Activated naive CD8-positive, alpha-beta T cell treated with anti-CD3 and anti-CD28 coated beads, Interleukin-2, amount 50 U/mL, for 24 hours (primary cell): Measurements from ENCODE around the gene F11.
"Not testable (repeated sequence)": the region's sequence is repeated elsewhere in the genome, so short reads cannot be mapped to it uniquely, and the experiment has no call there.

Experiments
- ATAC-seq: fragments of 150-1000 bp; cut with Tn5 transposase; one replicate; pipeline ENCODE4 v1.10.0; 2021
- DNase-seq: peaks from one replicate; pipeline ENCODE4 v3.0.0; 2021
- H3K27ac Mint-ChIP-seq: one replicate; pipeline ENCODE4 v1.8.0; 2021; ENCODE audit warnings: mild to moderate bottlenecking, mixed read lengths
- H3K27me3 Mint-ChIP-seq: one replicate; pipeline ENCODE4 v1.8.0; 2021; ENCODE audit warnings: mixed read lengths
- H3K36me3 Mint-ChIP-seq: one replicate; pipeline ENCODE4 v1.8.0; 2021; ENCODE audit warnings: low read depth, mixed read lengths
- H3K4me1 Mint-ChIP-seq: one replicate; pipeline ENCODE4 v1.8.0; 2021; ENCODE audit warnings: mixed read lengths
- H3K4me3 Mint-ChIP-seq: one replicate; pipeline ENCODE4 v1.8.0; 2021; ENCODE audit warnings: mild to moderate bottlenecking, moderate library complexity, mixed read lengths
- H3K9me3 Mint-ChIP-seq: one replicate; pipeline ENCODE4 v1.8.0; 2021; ENCODE audit warnings: mixed read lengths

F11 gene

GRCh38 chr4:186266729-186267456 is 904 bp downstream of the F11 start:
- no peak overlapping the region for H3K4me3 Mint-ChIP-seq
- peaks cover 26% of the 10 kb centered on the region for H3K27me3 Mint-ChIP-seq
- H3K4me1 Mint-ChIP-seq = no peaks in the 10 kb centered on the region
- no peak overlapping the region for H3K27ac Mint-ChIP-seq
- no peak for DNase-seq
- no peak for ATAC-seq
- H3K9me3 Mint-ChIP-seq = no peaks in the 10 kb centered on the region
- H3K36me3 Mint-ChIP-seq = no peaks in the 10 kb centered on the region

- Mint-ChIP-seq H3K4me1 (no peaks in the 10 kb centered on the region), H3K9me3 (no peaks in the 10 kb centered on the region)
These were observed 5.2 kb downstream of the F11 start for GRCh38 chr4:186271081-186271678.

GRCh38 chr4:186272699-186273391 is 6.9 kb downstream of the F11 start:
- Mint-ChIP-seq H3K27me3 (peaks cover 14% of the 10 kb centered on the region), H3K36me3 (no peaks in the 10 kb centered on the region), H3K4me3 (no peak overlapping the region), H3K9me3 (no peaks in the 10 kb centered on the region), H3K27ac (no peak overlapping the region), H3K4me1 (no peaks in the 10 kb centered on the region)
- no peak for ATAC-seq
- DNase-seq = no peak

More at GRCh38 chr4:186271081-186271678, 5.2 kb downstream of the F11 start:
- Mint-ChIP-seq H3K36me3 (no peaks in the 10 kb centered on the region), H3K4me3 (no peak overlapping the region), H3K27me3 (peaks cover 27% of the 10 kb centered on the region), H3K27ac (no peak overlapping the region)
- DNase-seq (no peak), ATAC-seq (no peak)

- not testable (repeated sequence) for H3K9me3 Mint-ChIP-seq, H3K36me3 Mint-ChIP-seq, H3K4me3 Mint-ChIP-seq, H3K4me1 Mint-ChIP-seq, H3K27ac Mint-ChIP-seq, DNase-seq, ATAC-seq
- peaks cover 16% of the 10 kb centered on the region for H3K27me3 Mint-ChIP-seq
These were observed 7.4 kb downstream of the F11 start for GRCh38 chr4:186273392-186273789.

GRCh38 chr4:186283311-186283710 is 17.3 kb downstream of the F11 start:
- no peaks in the 10 kb centered on the region for H3K36me3 Mint-ChIP-seq
- no peaks in the 10 kb centered on the region for H3K4me1 Mint-ChIP-seq
- no peak for ATAC-seq
- H3K9me3 Mint-ChIP-seq = no peaks in the 10 kb centered on the region
- no peak for DNase-seq
- H3K4me3 Mint-ChIP-seq = no peak overlapping the region
- H3K27ac Mint-ChIP-seq = no peak overlapping the region
- H3K27me3 Mint-ChIP-seq = peaks cover 3% of the 10 kb centered on the region

- no peaks in the 10 kb centered on the region for H3K36me3 Mint-ChIP-seq
- no peaks in the 10 kb centered on the region for H3K27me3 Mint-ChIP-seq
- H3K9me3 Mint-ChIP-seq = no peaks in the 10 kb centered on the region
- DNase-seq (no peak), ATAC-seq (no peak)
- H3K4me3 Mint-ChIP-seq = no peak overlapping the region
- H3K4me1 Mint-ChIP-seq = no peaks in the 10 kb centered on the region
- H3K27ac Mint-ChIP-seq = no peak overlapping the region
These were observed 19.2 kb downstream of the F11 start for GRCh38 chr4:186285147-186285546.

- H3K9me3 Mint-ChIP-seq = no peaks in the 10 kb centered on the region
- no peak for DNase-seq
- H3K4me1 Mint-ChIP-seq = no peaks in the 10 kb centered on the region
- H3K4me3 Mint-ChIP-seq = no peak overlapping the region
- H3K27ac Mint-ChIP-seq = no peak overlapping the region
- H3K36me3 Mint-ChIP-seq = no peaks in the 10 kb centered on the region
- peaks cover 2% of the 10 kb centered on the region for H3K27me3 Mint-ChIP-seq
- no peak for ATAC-seq
These were observed 20.6 kb downstream of the F11 start for GRCh38 chr4:186286581-186286980.

GRCh38 chr4:186291256-186291890 is 25.4 kb downstream of the F11 start:
- H3K4me3 Mint-ChIP-seq = no peak overlapping the region
- DNase-seq = no peak
- H3K27me3 Mint-ChIP-seq = peaks cover 4% of the 10 kb centered on the region
- ATAC-seq = no peak
- H3K9me3 Mint-ChIP-seq = no peaks in the 10 kb centered on the region
- no peaks in the 10 kb centered on the region for H3K36me3 Mint-ChIP-seq
- no peak overlapping the region for H3K27ac Mint-ChIP-seq
- no peaks in the 10 kb centered on the region for H3K4me1 Mint-ChIP-seq

- H3K4me3 Mint-ChIP-seq = no peak overlapping the region
- no peaks in the 10 kb centered on the region for H3K36me3 Mint-ChIP-seq
- no peaks in the 10 kb centered on the region for H3K4me1 Mint-ChIP-seq
- DNase-seq = no peak
- no peak overlapping the region for H3K27ac Mint-ChIP-seq
- no peaks in the 10 kb centered on the region for H3K9me3 Mint-ChIP-seq
- H3K27me3 Mint-ChIP-seq = peaks cover 16% of the 10 kb centered on the region
- no peak for ATAC-seq
These were observed 28.2 kb downstream of the F11 start for GRCh38 chr4:186294160-186294559.

GRCh38 chr4:186296481-186296880 is 30.5 kb downstream of the F11 start:
- H3K27ac Mint-ChIP-seq = no peak overlapping the region
- no peak for DNase-seq

GRCh38 chr4:186297013-186297645 is 31.1 kb downstream of the F11 start:
- H3K4me1 Mint-ChIP-seq = no peaks in the 10 kb centered on the region
- no peak for DNase-seq

More at GRCh38 chr4:186296481-186296880, 30.5 kb downstream of the F11 start:
- Mint-ChIP-seq H3K36me3 (no peaks in the 10 kb centered on the region), H3K4me3 (no peak overlapping the region), H3K4me1 (no peaks in the 10 kb centered on the region), H3K9me3 (no peaks in the 10 kb centered on the region), H3K27me3 (peaks cover 17% of the 10 kb centered on the region)
- ATAC-seq = no peak

GRCh38 chr4:186298031-186298647 is 32.1 kb downstream of the F11 start:
- no peak for DNase-seq
- Mint-ChIP-seq H3K4me1 (no peaks in the 10 kb centered on the region), H3K36me3 (no peaks in the 10 kb centered on the region), H3K27me3 (peaks cover 18% of the 10 kb centered on the region), H3K9me3 (no peaks in the 10 kb centered on the region), H3K27ac (no peak overlapping the region), H3K4me3 (no peak overlapping the region)
- peak; percentile 15 for ATAC-seq

More at GRCh38 chr4:186297013-186297645, 31.1 kb downstream of the F11 start:
- Mint-ChIP-seq H3K9me3 (no peaks in the 10 kb centered on the region), H3K36me3 (no peaks in the 10 kb centered on the region), H3K27me3 (peaks cover 17% of the 10 kb centered on the region), H3K4me3 (no peak overlapping the region), H3K27ac (no peak overlapping the region)
- ATAC-seq = no peak

GRCh38 chr4:186299291-186299690 is 33.3 kb downstream of the F11 start:
- Mint-ChIP-seq H3K27me3 (peaks cover 18% of the 10 kb centered on the region), H3K4me3 (no peak overlapping the region), H3K4me1 (no peaks in the 10 kb centered on the region), H3K36me3 (no peaks in the 10 kb centered on the region), H3K9me3 (no peaks in the 10 kb centered on the region), H3K27ac (no peak overlapping the region)
- DNase-seq (no peak), ATAC-seq (no peak)
